Hematopoietic multipotent progenitor cell treated with erythropoietin and hydrocortisone succinate and interleukin-3 and kit ligand, for 4 days (in vitro differentiated cells): ENCODE data around the gene TOX2.

ENCODE experiments used
- DNase-seq: peaks from one replicate; pipeline ENCODE4 v3.0.0-alpha.2; 2015

TOX2 gene

DNA sequence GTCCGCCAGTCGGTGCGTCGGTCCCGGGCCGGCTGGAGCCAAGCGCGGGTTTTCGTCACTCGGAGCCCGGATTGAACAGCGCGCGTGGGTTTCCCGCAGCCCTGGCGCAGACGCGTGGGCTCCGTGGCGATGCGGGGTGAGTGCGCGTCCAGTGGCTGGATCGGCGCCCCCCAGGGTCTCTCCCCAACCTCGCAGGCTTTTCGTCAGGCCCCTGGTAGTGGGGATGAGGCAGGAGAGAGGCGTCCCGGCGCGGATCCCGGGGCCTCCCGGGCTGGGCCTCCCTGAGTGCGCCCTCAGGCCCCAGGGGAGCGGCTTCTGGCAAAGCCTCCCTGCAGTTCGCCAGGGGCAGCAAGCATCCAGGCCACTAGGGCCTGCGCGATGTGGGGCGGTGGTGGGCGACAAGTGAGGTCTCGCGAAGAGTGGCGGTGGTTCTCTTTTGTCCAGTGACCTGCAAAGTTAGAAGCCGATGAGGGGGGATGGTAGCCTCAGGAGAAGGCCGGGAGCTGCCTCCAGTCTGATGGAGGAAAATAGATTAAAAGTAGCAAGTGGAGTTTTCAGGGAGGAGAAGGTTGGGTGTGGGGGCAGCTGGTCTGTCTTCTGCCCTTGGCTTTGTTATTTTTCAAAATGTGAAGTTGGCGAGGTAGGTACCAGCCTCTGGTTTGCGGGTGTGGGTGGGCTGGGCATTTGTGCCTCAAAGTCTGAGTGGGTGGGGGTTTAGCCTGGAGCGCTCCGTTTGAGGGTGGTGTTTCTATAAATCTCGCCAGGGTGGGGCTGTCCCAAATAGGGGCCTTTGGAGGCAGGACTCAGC is 1.6 kb downstream of the TOX2 start:
- DNase-seq = no peak

DNA sequence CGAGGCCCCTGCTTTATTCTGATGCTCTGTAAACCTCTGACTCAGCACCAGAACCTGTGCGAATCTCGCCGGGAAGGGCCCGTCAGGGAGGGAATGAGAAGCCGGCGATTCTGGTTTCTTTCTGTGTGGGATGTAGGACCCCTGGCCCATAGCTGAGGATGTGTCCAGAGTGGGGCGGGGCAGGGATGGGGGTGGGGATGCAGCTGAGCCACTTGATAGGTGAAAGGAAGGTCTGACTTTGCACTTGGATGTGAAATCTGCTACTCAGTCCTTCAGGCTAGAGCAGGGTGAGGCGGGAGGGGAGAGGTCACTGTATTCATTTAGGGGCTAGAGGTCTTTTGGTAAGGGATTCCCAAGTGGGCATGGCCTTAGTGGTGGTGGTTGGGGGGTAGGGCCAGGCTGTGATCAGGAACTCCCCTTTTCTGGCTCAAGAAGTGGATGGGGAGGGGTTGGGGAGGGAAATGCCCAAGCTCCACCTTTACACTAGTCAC is 2.3 kb downstream of the TOX2 start:
- no peak for DNase-seq

DNA sequence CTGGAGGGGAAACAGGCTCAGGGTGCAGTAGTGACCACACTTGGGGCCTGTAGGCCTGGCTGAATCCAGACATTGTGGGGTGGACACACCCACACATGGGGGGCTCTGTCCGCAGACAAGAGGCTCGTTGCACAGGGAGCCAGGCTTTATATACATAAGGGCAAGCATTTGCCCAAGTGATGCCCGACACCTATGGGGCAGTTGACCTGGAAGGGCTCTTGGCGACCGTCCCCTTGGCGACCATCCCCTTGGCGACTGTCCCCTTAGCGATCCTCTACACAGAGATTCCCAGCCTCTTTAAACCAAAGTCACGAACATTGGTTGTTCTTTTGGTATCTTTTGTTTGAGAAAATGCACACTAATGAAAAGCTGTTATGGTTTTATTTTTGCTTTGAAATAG is 2.7 kb downstream of the TOX2 start:
- DNase-seq = no peak

DNA sequence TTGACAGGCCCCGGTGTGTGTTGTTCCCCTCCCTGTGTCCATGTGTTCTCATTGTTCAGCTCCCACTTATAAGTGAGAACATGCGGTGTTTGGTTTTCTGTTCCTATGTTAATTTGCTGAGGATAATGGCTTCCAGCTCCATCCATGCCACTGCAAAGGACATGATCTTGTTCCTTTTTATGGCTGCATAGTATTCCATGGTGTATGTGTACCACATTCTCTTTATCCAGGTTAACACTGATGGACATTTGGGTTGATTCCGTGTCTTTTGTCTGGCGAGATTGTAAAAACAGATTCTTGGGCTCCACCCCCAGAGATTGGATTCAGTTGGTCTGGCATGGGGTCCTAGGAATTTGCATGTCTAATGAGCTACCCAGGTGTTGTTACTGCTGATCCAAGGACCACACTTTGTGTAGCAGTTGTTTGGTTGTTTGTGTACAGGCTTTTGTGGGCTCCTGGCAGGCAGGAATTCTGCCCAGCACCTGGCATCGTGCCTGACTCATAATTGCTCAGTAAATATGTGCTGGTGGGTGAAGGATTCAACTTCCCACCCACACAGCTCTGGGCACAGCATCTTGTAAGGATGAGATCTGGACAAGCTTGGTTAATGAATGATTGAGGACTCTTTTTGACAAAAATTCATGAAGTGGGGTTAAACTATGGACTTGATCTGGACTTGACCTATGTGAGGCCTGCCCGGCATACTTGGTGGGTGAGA is 5.2 kb downstream of the TOX2 start:
- DNase-seq = no peak

- DNase-seq = no peak
Measured at GRCh38 chr20:43920797-43921196, 6.1 kb downstream of the TOX2 start.

DNA sequence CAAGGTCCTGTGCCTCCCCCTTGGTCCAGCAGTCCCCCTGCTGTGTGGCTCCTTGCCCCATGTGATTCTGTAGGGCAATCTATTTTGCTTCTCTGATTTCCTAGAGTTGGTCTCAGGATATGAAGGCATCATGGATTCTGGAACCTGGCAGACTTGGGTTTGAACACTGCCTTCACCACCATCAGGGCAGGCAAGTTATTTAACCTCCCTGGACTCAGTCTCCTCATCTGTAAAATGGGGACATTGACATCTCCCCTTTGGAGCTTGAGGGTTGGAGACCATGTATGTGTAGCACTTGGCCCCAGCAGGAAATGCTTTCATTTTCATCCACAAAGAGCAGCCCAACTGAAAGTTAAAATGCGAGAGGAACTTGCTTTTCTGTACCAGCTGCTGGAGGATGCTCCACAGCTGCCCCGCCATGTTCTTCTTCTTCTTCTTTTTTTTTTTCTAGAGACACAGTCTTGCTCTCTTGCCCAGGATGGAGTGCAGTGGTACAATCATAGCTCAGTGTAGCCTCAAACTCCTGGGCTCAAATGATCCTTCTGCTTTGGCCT is 6.7 kb downstream of the TOX2 start:
- DNase-seq = no peak

GRCh38 chr20:43922614-43923013 is 8.0 kb downstream of the TOX2 start:
- DNase-seq = no peak

- no peak for DNase-seq
Measured at GRCh38 chr20:43923322-43923721, 8.7 kb downstream of the TOX2 start.

GRCh38 chr20:43923917-43924316 is 9.3 kb downstream of the TOX2 start:
- DNase-seq = no peak

DNA sequence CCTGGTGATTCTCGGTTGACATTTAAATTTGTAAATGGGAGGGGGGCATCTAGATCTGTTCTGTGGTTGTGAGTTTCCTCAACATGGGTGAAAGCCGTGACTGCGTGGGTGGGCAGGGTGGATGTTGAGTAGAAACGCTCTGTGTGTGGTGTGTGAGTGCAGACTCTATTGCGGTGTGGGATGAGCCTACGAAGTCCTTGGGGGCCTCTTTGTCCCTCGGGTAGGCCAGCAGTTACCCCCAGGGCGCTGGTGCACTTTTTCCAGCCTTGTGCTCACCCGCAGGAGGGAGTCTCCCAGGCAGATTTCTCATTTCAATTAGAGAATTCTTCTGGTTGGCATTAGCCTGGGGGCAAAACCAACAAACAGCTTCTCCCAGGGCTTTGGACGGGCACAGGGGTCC is 10.6 kb downstream of the TOX2 start:
- DNase-seq = no peak

DNA sequence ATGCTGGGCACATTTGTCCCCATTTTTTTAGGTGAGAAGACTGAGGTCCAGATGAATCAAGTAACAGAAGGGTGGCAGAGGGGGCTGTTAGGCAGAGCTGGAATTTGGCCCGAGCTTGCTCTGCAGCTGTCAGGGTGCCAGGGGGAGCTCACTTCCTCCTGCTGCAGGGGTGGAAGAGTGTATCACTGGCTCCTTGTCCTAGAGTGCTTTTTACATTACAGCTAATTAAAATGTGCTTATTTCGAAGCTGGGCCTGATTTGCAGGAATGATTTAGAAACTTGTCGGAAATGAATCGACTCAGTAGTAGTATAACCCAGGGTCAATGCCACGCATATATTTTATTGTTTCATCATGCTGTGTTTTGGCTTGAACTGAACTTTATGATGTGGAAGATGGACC is 11.1 kb downstream of the TOX2 start:
- peak; percentile 41 for DNase-seq

DNA sequence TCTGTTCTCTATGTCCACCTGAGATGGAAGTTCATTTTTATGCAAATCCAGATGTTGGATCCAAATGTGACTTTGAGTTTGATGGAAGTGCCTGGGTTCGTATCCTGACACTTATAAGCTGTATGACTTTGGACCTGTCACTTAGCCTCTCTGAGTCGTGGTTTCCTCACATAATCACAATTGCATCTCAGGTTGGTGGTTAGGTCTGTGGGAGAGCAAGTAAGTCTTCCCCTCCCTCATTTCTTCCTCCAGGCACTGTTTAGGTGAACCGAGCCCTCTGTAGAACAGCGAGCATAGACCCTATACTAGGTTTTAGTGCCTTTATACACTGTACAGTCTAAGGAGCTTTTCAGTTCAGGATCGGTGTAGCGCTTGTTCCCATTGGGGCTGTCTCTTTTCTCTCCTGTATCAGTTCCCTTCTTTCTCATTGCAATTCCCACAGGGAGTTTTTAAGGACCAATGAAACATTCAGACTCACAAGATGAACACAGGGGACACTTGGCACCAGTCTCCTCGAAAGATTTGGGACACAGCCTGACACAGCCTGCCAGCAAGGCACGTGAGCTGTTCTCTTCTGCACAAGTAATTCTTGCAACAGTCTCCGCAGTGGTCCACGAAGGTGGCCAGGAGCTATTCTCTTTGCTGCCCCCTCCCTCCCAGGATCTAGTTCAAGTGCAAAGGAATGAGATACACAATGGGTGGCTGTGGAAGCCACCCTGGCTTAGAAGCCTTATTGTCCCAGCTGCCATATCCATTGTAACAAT is 11.8 kb downstream of the TOX2 start:
- no peak for DNase-seq

DNA sequence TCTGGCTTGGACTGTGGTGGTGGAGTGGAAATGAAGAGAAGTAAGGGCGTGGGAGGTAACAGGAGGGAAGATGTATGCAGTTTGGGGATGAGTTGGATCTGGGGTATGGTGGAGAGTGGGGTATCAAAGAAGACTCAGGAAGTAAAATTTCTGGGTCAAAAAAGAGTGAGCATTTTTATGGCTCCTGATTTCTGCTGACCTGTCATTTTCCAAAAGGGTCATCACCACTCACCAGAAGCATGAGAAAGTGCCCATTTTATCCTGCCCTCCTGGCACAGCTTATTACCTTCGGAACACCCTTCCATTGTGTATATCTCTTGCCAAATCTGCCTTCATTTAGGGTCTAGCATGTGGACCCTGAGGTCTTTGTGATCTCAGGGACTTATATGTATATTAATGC is 17.3 kb downstream of the TOX2 start:
- no peak for DNase-seq

DNA sequence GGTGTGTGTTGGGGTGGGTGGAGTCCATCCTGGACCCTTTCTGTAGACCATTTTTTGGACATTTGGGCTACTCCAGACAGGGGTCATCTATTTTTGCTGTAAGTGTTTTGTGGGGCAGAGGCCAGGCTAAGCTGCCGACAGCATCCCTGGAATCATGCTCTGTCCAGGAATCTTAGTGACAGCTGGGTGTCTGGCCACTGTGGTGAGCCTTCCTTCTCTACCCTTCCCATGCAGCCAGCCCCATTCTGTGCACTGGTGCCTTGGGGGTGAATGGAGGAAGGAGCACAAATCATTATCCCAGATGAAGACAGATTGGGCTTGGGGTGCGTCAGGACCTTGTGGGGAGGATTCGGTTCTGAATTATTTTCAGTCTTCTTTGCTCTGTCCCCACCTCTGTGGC is 20.2 kb downstream of the TOX2 start:
- DNase-seq = no peak

DNA sequence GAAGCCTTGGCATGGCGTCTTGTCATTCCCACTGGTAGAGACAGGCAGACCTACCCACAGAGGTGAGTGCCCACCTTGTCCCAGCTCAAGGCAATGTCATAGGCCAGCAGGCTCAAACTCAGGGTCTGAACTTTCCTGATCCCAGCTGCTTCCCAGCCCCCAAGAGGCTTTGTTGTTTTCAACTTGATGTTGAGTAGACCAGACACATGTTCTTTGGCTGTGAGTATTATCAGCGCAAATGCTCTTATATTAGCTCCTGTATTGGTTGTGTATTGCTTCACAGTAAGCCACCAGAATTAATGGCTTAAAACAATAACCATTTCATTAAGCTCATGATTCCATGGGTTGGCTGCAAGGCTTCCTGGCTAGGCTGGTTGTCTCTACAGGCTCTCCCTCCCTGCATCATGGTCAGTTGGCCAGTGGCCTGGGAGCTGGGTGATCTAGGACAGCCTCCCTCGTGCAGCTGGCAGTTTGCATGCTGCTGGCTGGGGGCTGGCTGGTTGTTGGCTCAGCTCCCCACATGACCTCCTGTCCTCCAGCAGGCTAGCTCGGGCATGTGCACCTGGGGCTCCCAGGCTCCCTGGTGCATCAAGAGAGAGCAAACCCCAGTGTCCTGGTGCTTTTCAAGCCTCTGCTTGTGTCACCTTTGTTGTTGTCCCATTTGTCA is 21.6 kb downstream of the TOX2 start:
- DNase-seq = no peak

GRCh38 chr20:43936805-43937204 is 22.2 kb downstream of the TOX2 start:
- no peak for DNase-seq

DNA sequence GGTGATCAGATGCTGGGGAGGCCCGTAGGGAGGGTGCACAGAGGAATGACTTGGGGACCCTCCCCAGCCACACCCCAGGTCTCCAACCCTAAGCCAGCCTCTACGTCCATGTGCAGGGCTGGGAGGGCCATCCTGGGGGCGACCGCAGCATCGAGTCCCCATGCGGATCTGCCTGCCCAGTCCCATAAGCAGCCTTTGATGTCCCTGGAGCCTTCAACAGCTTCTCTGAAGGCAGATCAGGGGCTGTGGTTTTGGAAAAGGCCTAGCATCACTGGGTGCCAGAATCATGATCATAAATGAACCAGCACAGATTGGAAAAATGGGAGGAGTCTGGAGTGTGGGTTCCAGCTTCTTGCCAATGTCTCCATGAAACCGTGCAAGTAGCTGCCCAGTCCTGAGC is 22.9 kb downstream of the TOX2 start:
- no peak for DNase-seq

GRCh38 chr20:43938017-43938655 is 23.5 kb downstream of the TOX2 start:
- DNase-seq = no peak

DNA sequence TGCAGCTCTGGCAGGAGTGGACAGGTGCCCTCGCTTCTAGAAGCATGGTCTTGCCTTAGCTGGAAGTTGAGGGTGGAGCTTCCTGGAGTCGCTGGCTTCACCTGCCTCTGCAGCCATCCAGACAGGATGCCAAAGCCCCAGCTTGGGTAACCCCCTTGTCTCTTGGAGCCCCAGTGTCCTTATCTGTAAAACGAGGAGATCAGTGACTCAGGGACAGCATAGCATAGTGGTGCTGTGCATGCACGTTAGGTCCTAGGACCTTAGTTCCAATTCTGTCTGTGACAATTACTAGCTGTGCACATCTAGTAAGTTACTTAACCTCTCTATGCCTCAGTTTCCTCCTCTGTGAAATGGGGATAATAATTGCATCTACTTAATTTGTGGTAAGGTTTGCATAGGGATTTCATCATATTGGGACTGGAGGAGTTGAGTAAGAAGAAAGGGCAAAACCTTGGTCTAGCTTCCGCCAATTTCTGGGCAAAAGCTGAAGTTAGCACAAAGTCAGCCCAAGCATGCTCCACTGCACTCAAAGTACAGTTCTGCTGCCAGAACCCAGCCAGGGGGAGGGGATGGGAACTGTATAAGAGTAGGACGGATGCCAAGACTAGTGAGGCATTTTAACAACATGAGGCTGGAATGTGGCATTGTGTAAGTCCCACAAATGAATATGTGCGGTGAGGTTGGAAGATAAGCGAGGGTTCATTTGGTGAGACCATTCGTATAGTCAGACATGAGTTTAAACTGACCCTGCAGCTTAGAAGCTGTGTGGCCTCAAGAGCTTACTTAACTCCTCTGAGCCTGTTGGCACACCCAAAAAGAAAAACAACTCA is 24.5 kb downstream of the TOX2 start:
- no peak for DNase-seq

DNA sequence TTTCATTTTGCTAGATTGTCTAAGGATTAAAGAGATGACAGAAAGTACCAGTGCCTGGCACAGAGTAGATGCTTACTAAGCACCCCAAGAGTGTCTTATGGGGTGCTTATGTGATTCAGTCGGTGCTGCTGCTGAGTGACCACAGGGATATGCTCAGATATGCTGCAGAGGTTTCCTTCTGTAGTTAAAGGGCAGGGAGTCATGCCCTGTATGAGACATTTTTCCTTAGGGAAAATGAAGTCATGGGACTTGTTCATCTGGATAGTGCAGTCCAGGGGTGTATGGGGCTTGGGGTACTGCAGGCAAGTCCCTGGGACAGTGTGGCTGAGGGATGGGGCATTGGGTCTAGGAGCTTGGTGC is 25.1 kb downstream of the TOX2 start:
- no peak for DNase-seq

- no peak for DNase-seq
Measured at GRCh38 chr20:43940518-43941225, 26.0 kb downstream of the TOX2 start.
